HG02588 (cell line): ENCODE data around the gene EDDM3A.
"Not testable (repeated sequence)": the region's sequence is repeated elsewhere in the genome, so short reads cannot be mapped to it uniquely, and the experiment has no call there.

ENCODE experiments used
- ATAC-seq: cut with Tn5 transposase; IDR thresholded peaks from one replicate; pipeline ENCODE4 v1.9.1; 2021; ENCODE audit warnings: mild to moderate bottlenecking, moderate library complexity; ENCODE audit not compliant: unreplicated experiment

The EDDM3A gene

DNA sequence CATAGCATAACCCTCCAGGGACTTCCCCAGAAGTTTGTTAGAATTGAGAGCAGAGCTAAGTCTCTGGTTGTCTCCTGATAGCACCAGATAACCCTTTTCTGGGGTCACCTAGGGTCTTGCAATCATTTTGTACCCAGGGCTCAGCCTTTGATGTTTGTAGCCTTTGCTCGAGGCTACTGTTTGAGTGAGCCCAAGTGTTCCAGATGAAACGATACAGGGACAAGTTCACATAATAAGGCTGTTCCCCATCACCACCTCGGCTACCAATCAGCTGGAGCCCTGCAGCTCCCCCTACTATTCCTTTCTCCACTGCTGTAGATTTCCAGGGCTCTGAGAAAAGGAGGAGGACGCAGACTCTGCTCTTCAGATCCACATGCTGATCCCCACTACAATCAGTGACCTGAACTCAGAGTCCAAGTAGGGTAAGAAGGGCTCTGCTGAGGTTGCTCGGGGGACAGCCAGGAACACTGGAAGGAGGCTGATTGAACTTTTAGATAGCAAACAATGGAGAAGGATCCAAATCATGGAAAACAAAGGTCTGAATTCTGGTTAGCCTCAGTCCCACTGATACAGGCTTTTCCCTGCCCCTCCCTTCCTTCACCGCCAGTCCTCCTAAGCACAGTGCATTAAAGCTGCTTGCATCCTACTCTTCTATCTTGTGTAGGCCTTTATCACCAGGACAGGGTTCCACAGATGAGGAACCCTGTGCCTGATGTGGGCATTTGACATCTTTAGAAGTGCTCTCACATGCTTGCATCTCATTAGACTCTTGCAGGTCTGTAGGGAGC lies at the start of gene EDDM3A:
Gene EDDM3A, plus strand, starts transcription at position 317 of the 788 bp plus-strand sequence. CDS start 1,694 bp downstream, outside the sequence.
- ATAC-seq, result no peak

DNA sequence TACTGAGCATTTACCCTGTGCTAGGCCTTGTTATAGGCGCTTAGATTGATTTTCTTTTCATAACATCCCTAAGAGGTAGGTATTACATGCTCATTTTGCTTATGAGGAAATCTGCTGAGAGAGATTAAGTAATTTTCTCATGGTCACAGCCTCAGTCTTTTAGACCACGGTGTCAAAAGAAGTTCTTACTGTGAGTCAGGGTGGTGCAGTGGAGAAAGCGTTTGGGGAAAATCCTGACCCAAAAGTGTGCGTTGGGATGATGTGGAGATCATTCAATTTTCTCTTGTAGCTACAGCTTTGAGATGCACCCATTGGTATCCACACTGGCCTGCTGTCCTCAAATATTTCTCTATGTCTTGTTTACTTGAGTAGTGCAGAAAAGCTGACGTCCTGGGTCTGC lies 48.9 kb upstream of the EDDM3A start:
- ATAC-seq, result no peak

- no peak for ATAC-seq
Measured at GRCh38 chr14:20697273-20698017, 48.2 kb upstream of the EDDM3A start.

DNA sequence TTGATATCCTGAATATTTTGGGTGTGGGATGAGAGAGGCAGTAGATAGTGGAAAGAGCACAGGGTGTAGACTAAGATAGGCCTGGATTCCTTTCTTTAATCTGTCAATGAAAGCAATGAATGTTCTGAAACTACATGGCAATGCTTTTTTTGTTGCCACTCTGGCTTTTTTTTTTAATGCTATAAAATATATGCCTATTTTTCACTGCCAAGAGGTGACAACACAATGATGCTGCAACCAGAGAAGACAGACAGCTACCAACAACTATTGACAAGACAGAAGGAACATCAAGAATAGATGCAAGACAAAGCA lies 47.7 kb upstream of the EDDM3A start:
- ATAC-seq, result no peak

DNA sequence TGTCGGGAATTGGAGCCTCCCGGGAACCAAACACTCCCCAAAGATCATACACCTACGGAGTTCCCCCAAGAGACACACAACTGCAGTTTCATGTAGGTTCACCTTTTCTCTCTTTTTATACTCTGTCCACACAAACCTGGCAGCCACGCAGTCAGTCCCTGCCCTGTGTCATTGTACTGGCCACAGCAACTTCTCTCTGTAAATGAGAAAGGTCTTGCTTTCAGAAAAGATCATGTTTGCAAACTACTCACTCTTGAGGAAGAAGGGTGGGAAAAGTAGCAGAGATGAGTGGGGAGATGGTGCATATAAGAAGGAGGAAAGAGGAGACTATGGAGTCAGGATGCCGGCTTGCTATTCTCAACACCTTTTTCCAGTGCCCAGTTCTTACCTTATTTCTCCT lies 46.8 kb upstream of the EDDM3A start:
- no peak for ATAC-seq

GRCh38 chr14:20699931-20700330 lies 45.8 kb upstream of the EDDM3A start:
- ATAC-seq, result no peak

DNA sequence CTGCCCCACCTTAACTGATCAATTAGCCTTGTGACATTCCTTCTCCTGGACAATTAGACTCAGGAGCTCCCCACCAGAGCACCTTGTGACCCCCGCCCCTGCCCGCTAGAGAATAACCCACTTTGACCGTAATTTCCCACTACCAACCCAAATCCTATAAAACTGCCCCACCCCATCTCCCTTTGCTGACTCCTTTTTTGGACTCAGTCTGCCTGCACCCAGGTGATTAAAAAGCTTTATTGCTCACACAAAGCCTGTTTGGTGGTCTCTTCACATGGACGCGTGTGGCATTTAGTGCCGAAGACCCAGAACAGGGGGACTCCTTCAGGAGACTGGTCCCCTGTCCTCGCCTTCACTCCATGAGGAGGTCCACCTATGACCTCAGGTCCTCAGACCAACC lies 44.7 kb upstream of the EDDM3A start:
- not testable (repeated sequence) for ATAC-seq

GRCh38 chr14:20706657-20707355 lies 38.9 kb upstream of the EDDM3A start:
- no peak for ATAC-seq

DNA sequence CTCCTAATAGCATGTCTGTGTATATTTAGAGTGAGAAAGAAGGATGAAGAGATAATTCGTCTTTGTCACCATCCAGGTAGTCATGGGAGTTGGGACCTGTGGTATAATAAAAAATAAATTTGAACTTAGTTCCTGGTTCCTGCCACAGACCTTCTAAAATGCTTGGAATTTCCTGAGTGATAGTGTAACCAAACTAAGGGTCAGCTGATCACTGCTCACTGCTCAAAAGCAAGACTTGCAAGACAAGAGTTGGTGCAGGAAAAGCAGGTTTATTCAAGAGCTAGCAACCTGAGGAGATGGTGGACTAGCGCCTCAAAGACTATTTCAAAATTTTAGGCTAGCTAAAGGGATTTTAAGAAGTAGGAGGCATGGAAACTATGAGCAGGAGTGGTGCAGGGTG lies 38.1 kb upstream of the EDDM3A start:
- ATAC-seq, result no peak

GRCh38 chr14:20711261-20711660 lies 34.4 kb upstream of the EDDM3A start:
- ATAC-seq, result no peak

DNA sequence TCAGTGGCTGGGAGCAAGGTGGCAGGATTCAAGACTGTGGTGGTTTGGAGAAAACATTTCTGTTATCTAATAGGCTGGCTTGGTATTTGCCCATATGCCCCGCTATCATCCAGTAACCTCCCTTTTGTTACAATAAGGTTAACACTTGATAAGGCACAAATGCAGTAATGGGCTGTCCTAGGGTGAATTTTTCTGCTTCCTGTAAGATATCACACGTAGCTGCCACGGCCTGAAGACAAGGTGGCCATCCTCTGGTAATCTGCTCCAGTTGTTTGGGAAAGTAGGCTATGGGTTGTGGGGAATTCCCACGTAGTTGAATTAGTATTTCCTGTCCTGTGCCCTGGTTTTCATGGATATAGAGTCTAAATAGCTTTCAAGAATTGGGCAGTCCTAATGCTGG lies 34.0 kb upstream of the EDDM3A start:
- no peak for ATAC-seq

DNA sequence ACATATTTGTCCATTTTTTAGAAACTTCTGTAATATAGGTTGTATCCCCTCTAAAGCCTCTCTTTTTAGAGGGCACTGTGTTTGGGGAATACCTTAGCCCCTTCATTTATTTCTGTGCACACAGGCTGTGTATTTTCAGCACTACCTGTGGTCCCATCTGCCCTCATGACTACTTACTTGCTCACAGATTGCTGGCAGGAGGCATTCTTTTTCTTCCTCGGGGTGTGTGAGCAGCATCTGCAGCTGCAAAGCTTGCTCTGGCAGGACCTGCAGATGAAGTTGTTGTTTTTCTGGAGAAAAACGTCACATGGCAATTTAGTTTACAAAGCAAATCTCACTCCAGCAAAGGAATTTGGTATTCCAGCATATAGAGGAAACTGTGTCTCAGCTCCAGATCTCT lies 32.8 kb upstream of the EDDM3A start:
- ATAC-seq, result no peak

DNA sequence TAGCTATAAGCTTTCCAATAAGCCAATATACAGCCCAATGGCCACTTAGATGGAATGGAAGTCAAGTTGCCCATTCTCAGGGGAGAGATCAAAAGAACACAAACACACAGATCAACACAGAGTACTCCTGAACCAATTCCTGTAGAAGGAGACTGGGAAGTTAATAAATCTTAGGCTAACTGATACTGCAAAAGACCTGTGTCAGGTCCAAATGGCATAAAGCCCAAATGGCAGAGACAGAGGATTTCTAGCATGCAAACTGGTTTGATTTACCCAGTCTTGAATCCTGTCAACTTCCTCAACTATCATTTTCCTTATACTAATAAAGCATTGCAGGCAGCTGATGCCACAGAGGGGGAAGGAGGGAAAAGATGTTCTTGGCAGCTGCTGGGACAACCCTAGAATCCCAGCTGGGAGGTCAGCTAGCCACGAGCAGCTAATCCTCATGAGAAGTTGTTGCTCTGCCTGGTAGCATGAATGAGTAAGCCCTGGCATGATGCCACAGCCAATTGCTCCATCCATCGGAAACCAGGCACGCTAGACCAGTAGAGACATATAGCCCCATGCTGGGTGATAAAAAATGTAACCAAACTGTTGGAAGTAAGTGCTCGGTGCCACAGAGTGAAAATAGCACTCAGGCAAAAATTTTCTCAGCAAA lies 31.0 kb upstream of the EDDM3A start:
- no peak for ATAC-seq

- ATAC-seq, result no peak
Measured at GRCh38 chr14:20719777-20720176, 25.9 kb upstream of the EDDM3A start.

GRCh38 chr14:20720741-20721140 lies 24.9 kb upstream of the EDDM3A start:
- no peak for ATAC-seq

GRCh38 chr14:20722016-20722415 lies 23.7 kb upstream of the EDDM3A start:
- no peak for ATAC-seq

DNA sequence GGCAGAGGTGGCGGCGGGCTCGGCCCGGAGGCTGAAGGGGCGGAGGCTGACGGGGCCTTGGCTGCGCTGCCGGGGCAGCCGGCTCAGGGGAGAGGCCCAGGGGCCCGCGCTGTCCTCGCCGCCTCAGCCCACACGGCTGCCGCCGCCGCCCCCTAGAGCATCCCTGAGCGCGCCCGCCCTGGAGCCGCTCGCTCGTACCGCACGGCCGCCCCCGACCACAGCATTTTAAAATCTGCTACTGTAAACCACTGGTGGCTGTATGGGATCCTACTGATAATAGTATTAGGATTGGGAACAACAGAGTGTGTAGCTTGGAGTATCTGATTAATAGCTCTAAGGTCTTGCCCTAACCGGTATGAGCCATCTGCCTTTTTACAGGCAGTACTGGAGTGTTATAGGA lies 22.2 kb upstream of the EDDM3A start:
- no peak for ATAC-seq

GRCh38 chr14:20726121-20726520 lies 19.6 kb upstream of the EDDM3A start:
- ATAC-seq, result not testable (repeated sequence)

GRCh38 chr14:20726531-20726930 lies 19.2 kb upstream of the EDDM3A start:
- ATAC-seq, result no peak

- no peak for ATAC-seq
Measured at GRCh38 chr14:20730891-20731290, 14.8 kb upstream of the EDDM3A start.

DNA sequence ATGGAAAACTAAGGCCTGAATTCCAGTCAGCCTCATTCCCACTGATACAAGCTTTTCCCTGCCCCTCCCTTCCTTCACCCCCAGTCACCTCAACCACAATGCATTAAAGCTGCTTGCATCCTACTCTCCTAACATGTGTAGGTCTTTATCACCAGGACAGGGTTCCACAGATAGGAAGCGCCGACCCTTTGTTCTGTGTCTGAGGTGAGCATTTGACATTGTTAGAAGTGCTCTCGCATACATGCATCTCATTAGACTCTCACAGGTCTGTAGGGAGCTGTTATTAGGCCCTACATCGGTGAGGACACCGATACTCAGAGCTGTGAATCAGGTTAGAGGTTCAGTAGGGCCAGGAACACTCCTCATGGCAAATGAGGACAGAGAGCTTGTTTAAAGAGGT lies 13.2 kb upstream of the EDDM3A start:
- ATAC-seq, result no peak
